ENCODE results near the gene TCERG1L.

DNA sequence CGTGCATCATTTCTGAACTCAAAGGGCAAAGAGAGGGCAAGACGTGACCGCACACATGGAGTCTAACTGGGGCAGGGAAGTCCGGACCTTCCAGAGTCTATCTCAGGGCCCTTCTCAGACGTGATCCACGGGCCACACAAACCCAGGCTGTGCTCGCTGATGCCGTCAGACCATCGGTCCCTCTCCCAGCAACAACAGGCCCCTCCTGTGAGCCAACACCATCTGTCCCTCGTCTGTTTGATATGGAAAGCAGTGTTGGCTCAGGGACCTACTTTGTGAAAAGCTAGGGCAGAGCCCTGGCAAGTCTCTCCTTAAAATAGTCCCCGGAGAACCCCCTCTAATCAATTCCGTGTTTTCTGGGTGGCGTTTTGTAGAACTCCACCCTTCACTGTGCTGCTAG, 208.8 kb downstream of the TCERG1L start:
- TF ChIP-seq, protein P1, sequence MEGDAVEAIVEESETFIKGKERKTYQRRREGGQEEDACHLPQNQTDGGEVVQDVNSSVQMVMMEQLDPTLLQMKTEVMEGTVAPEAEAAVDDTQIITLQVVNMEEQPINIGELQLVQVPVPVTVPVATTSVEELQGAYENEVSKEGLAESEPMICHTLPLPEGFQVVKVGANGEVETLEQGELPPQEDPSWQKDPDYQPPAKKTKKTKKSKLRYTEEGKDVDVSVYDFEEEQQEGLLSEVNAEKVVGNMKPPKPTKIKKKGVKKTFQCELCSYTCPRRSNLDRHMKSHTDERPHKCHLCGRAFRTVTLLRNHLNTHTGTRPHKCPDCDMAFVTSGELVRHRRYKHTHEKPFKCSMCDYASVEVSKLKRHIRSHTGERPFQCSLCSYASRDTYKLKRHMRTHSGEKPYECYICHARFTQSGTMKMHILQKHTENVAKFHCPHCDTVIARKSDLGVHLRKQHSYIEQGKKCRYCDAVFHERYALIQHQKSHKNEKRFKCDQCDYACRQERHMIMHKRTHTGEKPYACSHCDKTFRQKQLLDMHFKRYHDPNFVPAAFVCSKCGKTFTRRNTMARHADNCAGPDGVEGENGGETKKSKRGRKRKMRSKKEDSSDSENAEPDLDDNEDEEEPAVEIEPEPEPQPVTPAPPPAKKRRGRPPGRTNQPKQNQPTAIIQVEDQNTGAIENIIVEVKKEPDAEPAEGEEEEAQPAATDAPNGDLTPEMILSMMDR (conservative IDR thresholded peaks at IDR 0.05; ENCODE audit: low read length): no peak
- TF ChIP-seq EZH2phosphoT487 (IDR thresholded peaks at IDR 0.05; ENCODE audit: borderline replicate concordance): no peak
